HG02943 (cell line): ENCODE results near the gene KCNMA1.

Source experiments
- ATAC-seq: cut with Tn5 transposase; IDR thresholded peaks from one replicate; pipeline ENCODE4 v1.9.1; 2021; ENCODE audit warnings: mild to moderate bottlenecking, low read depth, moderate library complexity; ENCODE audit not compliant: unreplicated experiment

KCNMA1 gene

GRCh38 chr10:77635402-77636227 lies 2.0 kb downstream of the KCNMA1 start:
- ATAC-seq: no peak

DNA sequence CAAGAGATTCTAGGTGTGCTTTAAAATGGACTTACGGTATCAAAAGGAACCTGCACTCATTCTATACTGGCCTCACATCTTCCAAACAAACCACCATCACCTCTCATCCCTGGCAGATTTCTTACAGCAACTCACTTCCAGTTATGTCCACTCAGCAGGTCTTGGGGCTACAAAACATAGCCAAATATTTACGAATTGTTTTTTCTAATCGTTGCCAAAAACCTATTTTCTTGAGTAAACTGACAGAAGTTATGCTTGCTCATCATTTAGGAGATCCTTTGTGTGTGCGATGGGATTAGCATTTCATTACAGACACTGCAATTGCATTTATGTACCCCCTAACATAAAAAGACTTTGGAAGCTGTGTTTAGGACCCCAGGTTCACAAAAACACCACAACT lies 2.7 kb downstream of the KCNMA1 start:
- no peak for ATAC-seq

DNA sequence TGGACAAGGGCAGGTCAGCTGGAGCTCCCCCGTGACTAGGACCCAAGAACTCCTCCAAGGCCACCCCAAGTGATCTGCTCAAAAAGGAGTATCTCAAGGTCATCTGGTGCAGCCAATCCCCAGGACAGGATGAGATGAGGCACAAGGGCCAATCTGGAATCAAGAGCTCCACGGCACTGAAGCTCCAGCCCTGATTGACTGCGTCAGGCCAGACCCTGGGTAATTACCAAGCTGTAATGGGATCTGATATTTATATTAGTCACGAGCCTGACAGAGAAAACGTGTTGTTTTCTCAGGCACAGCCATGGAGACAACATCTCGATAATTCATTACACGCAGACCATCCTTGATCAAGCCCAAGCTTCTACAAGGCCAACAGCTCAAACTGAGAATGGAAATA lies 4.2 kb downstream of the KCNMA1 start:
- ATAC-seq: no peak

GRCh38 chr10:77631241-77631640 lies 6.4 kb downstream of the KCNMA1 start:
- ATAC-seq: no peak

DNA sequence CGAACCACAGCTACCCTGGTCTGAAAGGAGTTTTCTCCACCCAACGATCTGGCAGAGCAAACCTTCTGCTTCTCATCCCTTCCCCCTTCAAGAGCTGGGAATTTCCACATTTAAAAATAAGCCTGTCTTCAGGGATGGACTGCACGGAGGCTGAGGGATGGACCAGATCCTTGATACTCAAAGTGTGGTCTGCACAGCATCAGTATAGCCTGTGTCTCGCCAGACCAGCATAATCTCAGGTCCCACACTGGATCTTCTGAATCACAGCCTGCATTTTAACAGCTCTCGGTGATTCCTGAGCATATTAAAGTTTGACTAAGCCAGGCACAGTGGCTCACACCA lies 7.1 kb downstream of the KCNMA1 start:
- no peak for ATAC-seq

DNA sequence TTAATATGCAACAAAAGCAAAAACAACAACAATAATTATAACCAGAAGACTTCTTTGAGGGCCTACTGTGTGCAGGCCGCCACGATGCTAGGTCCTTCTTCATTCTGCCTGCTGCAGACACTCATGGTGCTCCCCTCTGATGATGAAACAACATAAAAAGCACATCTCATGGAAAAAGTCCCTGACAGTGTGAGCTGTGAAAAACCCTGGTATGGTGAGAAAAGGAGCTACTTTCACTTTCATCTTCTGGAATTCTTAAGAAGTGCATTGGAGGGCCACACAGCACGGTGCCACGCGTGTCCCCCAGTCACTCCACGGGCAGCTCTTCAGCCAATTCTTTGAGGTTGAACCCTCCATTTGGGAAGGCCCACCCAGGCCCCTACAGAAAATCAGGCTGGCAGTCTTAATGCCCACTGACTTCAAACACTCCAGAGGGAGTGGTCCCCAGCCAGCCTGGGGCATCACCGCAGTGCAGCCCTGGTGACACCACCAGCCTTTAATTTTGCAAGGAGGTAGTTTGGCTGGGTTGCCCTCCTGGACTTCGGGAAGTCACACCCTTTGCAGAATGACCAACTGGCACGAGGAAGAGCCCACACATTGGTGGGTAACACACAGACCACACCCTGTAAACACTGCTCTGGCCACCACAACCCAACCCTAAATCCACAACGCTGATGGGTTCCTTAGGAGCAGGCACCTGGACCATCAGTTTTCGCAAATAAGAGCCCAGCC lies 7.7 kb downstream of the KCNMA1 start:
- no peak for ATAC-seq

DNA sequence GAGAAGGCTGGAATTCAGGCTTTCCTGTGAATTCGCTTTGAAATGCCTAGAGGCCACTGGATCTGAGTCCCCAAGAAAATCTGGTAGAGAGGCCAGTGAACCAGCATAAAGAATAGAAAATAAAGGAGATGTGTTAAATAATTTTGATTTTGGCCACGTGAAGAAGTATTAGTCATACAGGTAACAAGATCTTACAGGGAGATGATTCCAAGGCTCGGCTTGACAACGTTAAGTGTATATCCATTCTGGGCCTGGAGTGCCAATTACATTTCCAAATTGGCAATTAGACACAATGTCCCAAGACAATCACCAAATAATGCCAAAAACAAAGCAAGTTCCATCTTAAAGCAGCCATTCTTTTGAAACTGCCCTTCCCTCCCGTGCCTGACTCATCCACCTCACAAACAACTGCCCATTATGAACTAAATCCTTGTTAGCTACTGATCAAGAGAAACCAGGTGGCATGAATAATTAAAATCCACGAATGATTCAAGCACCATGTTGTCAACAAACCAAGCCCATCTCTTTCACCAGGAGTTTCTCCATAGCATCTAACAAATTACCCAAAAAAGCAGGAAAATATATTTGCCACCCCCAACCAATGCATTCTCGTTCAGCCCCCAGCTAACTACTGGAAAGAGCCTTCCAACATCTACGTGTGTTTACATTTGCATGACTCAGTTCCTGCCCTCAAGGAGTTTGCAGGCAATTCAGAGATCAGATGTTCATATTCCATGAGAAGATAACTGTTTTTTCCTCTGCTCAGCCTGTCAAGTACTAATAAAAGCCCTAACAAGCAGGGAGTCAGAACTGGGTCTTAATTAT lies 8.5 kb downstream of the KCNMA1 start:
- no peak for ATAC-seq

DNA sequence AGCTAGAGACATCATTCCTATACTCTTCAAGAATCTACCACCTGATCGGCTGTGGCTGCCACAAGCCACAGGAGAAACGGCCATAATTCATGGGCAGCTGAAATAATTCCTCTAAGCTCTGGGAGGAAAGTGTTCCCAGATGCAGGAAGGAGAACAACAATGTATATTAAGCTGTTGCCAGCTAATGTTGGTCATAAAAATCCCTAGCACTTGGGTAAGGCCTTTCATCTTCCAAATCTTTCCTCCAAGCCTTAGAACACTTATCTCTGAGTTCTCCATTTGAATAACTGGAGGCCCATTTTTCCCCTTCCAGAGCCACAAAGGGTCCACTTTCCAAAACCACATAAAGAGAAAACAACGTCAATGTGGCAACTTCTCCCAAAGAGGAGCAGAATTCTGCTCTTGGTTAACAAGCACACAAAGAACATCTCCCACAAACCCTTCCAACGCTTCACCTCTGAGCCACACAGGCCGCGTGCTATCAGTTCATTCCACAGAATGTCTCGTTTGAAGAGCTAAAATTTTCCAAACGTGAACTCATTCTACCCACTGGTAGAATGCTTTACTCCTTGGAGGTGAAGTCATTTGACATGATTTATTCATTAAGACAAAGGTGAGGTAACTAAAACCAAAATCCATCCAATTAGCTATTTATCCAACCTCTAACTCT lies 11.2 kb downstream of the KCNMA1 start:
- ATAC-seq: no peak

- ATAC-seq: no peak
Observed at GRCh38 chr10:77625379-77625778, 12.2 kb downstream of the KCNMA1 start.

GRCh38 chr10:77622889-77623291 lies 14.7 kb downstream of the KCNMA1 start:
- no peak for ATAC-seq

- no peak for ATAC-seq
Observed at GRCh38 chr10:77620731-77621130, 16.9 kb downstream of the KCNMA1 start.

- no peak for ATAC-seq
Observed at GRCh38 chr10:77619964-77620703, 17.5 kb downstream of the KCNMA1 start.

GRCh38 chr10:77618117-77618516 lies 19.5 kb downstream of the KCNMA1 start:
- ATAC-seq: no peak

GRCh38 chr10:77616766-77617165 lies 20.8 kb downstream of the KCNMA1 start:
- no peak for ATAC-seq

DNA sequence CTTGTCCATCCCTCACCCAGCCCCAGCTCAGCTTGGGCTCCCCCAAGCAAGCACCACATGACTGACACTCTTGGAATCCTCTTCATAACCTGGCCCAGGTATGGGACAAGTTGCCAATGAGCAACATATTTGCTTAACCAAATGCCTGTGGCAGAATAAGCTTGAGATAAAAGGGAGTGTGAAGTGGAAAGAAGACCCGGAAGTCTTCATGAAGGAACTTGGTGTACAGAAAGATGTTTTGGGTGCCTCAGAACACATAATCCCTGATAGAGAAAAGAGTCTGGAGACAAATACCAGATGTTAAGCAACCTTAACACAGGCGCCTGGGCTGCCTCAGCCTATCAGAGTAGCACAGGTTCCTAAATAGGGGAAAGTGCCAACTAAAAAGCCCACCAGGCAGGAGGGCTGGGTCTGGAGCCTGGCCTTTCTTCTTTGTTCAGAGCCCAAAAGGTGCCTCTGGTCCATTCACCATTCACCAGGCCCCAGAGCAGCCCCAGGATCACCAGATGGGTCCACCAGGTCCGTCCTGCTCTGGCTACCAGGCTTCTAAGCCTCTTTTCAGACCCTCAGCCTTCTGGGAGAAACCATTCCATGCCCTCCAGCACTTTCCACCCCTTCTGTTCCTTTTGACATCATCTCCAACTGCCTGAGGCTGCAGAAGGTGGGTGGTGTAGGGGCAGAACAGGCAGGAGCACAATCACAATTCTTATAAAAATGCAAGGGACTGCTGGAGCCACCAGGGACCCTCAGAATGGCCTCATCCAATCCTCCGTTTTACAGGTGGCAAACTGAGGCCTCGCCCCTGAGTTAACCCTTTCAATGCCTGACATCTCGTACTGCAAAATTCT lies 22.6 kb downstream of the KCNMA1 start:
- no peak for ATAC-seq

DNA sequence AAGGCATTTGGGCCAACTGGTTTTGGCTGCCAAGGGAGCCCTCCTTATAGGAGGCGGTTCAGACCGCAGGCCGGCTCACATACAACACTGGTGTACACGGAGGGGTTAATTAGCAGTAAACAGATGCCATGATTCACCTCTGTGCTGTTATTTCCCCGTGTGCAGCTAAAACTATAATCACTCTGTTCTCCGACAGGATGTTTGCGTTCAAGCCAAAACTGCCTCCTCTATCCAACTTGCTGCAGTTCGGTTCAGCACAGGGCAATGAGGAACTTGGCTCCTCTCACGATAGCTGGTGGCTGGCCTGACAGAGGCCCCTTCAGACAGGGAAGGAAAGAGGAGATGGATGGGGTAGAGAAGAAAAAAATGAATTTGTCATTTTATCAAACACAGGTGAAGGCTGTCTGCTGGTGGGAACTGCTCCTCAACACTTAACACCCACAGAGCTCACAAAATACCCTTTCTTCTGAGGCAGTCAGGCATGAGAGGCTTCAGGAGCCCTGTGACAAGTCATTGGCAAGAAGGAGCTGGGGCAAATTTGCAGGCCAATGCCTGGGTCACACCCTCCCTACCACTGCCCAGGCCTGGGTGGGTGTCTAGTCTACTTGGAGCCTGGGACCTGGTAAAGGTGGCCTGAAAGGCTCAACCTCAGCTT lies 24.0 kb downstream of the KCNMA1 start:
- ATAC-seq: no peak

GRCh38 chr10:77611670-77612069 lies 25.9 kb downstream of the KCNMA1 start:
- no peak for ATAC-seq

DNA sequence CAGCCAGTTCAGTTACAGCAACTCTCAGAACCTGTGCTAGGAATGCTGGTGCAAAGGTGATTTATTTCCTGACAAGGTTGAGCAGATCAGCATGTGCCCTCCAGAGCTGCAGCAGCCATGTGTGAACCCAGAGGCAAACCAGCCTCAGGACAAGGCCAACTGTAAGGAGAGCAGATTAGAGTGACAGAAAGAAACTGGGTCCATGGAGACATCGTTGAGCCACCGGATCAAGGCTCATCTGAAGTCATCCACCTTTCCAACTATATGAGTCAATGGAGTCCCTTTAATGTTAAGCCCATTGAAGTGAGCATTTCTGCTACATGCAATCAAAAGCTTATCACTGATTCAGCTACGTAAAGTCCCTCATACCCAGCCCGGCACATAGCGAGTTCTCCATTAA lies 26.4 kb downstream of the KCNMA1 start:
- no peak for ATAC-seq
